HL-60 (cell line): ENCODE data around the gene TNNT1.

ENCODE experiments used
- DNase-seq, 2 experiments: peaks; one replicate each; pipeline ENCODE4 v3.0.0-alpha.2; 2010 to 2020; ENCODE audit warnings: low read depth in 1 of 2, low spot score in 1 of 2
- H3K27ac ChIP-seq: fragments of 250-450 bp; sonication (Bioruptor Pico); replicated peaks from 2 replicates; pipeline ENCODE4 v1.5.1; 2020; ENCODE audit warnings: mild to moderate bottlenecking, moderate library complexity
- H3K27me3 ChIP-seq: fragments of 250-450 bp; sonication (Bioruptor Pico); 2 replicates; pipeline ENCODE4 v1.5.1; 2021; ENCODE audit warnings: mild to moderate bottlenecking, moderate library complexity; ENCODE audit not compliant: insufficient read depth, poor library complexity, severe bottlenecking
- H3K4me3 ChIP-seq: replicated peaks from 2 replicates; pipeline ENCODE4 v1.5.1; 2011; ENCODE audit warnings: mild to moderate bottlenecking, control low read depth, low read length; ENCODE audit not compliant: insufficient read depth
- CTCF ChIP-seq: IDR thresholded peaks from one replicate; pipeline ENCODE4 v1.5.1; 2011; ENCODE audit warnings: low read length, control low read depth, inconsistent platforms; ENCODE audit not compliant: insufficient read depth
- GABPA ChIP-seq: IDR thresholded peaks from 2 replicates; pipeline ENCODE4 v1.6.1; 2012; ENCODE audit warnings: low read depth
- POLR2AphosphoS5 ChIP-seq: IDR thresholded peaks from 2 replicates; pipeline ENCODE4 v1.6.1; 2012; ENCODE audit warnings: low read depth
- REST ChIP-seq: IDR thresholded peaks from 2 replicates; pipeline ENCODE4 v1.6.1; 2012; ENCODE audit warnings: low read depth; ENCODE audit not compliant: insufficient replicate concordance
- SPI1 ChIP-seq: IDR thresholded peaks from 2 replicates; pipeline ENCODE4 v1.6.1; 2012; ENCODE audit warnings: low read depth, mild to moderate bottlenecking, borderline replicate concordance

Gene TNNT1

GRCh38 chr19:55103190-55103589, 45.8 kb downstream of the TNNT1 start:
- no peaks in the 10 kb centered on the region for H3K27me3 ChIP-seq
- no peak overlapping the region for H3K4me3 ChIP-seq
- H3K27ac ChIP-seq, result no peak overlapping the region
- peak; percentile 21; the same call in 1 of the 2 replicates for TF ChIP-seq POLR2AphosphoS5
- TF ChIP-seq CTCF, result no peak
- TF ChIP-seq SPI1, result no peak
- DNase-seq, result no peak

DNA sequence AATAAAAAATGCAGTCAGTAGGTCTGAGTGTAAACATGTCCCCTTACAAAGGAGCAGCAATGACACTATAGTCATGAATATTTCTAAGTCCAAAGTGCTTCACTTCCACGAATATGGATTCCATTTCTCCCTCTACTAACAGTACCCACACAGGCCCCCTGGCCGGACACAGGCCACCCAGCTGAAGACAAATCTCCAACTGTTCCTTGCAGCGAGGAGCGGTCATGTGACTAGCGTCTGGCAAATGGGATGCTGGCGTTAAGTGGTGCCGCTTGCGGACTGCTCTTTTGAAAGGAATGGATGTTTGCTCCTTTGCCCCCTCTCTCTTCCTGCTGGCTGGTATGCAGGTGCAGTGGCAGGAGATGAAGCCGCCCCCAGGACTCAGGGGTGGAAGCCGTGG, 47.7 kb downstream of the TNNT1 start:
- H3K27ac ChIP-seq, result no peak overlapping the region
- no peak for TF ChIP-seq REST
- TF ChIP-seq SPI1, result no peak
- no peak for TF ChIP-seq CTCF
- no peak for TF ChIP-seq GABPA
- TF ChIP-seq POLR2AphosphoS5, result no peak
- no peak overlapping the region for H3K4me3 ChIP-seq
- no peaks in the 10 kb centered on the region for H3K27me3 ChIP-seq
- no peak for DNase-seq

DNA sequence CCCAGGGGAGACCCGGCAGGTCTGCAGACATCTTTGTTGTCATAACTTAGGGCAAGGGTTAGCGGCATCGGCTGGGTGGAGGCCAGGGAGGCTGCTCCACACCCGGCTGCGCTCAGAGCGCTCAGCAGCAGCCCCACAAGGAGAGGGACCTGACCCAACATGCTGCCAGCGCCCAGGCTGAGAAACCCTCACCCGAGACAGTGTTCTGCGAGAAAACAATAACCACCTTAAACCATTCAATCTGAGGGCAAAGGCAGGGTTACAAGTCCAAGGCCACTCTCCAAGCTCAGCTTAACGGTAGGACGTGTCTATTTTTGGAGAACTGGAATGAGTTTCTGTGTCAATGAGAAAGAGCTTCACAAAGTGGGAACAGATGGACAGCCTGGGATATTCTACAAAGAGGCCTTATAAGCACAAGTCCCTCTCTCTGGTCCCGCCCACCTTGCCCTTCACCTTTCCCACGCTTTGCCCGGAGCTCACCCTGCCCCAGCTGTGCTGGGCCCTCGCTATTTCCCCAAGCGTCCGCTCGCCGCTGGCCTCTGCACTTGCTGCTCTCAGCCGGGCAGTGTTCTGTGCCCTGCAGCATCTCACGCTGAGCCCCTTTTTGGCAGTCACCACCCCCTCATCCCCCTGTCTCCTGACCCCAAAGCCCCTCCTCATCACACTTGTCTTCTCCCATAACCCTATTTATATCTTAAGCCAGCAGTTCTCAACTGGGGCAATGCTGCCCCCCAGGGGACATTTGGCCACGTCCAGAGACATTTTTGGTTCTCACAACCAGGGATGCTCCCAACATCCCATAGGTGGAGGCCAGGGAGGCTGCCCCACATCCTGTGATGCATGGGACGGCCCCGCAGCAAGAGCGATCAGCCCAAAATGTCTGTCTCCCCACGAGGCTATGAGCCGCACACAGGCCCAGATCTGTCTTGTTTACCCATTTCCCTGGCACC, 49.2 kb downstream of the TNNT1 start:
- DNase-seq, result peak in 1 of 2 experiments; percentile 13
- Histone ChIP-seq H3K27me3 (no peaks in the 10 kb centered on the region), H3K4me3 (no peak overlapping the region), H3K27ac (no peak overlapping the region)
- TF ChIP-seq SPI1 (no peak), POLR2AphosphoS5 (no peak), GABPA (no peak), CTCF (no peak), REST (no peak)
